GM19239 (cell line): ENCODE measurements around the gene STAP1.
A peak's percentile ranks its signal among the peaks of the same experiment; 100 is the strongest.
"Not testable (repeated sequence)": the region's sequence is repeated elsewhere in the genome, so short reads cannot be mapped to it uniquely, and the experiment has no call there.

Experiments used
- DNase-seq: peaks from one replicate; pipeline ENCODE4 v3.0.0; 2011; ENCODE audit warnings: low spot score; ENCODE audit not compliant: insufficient read length
- FAIRE-seq: peaks from 2 replicates; lab custom pipeline; 2011; peaks lifted over from hg19 to GRCh38; lab: Jason Lieb, UNC

STAP1 gene

GRCh38 chr4:67558493-67558892 is at the start of gene STAP1:
Gene STAP1 (plus strand): TSS chr4:67558727. CDS start chr4:67558810, 83 bp downstream.
- peak; percentile 94 for FAIRE-seq
- no peak for DNase-seq

DNA sequence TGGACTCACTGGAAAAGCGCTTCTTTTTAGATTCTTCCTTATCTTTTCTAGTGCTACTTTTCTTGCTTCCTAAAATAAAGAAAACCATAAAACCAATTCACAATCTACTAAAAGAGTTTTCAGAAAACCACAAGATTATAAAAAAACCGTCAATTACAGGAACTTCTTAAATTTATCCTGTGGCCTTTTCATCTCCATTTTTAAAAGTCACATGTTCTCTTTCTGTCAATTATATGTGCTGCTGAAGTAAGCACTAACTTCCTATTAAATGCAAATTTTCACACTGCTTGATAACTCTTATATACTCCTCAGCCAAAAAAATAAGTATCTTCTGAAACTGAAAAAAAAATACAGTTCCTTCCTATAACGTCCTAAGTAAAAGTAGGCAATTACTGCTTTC is 46.0 kb upstream of the STAP1 start:
- no peak for FAIRE-seq

DNA sequence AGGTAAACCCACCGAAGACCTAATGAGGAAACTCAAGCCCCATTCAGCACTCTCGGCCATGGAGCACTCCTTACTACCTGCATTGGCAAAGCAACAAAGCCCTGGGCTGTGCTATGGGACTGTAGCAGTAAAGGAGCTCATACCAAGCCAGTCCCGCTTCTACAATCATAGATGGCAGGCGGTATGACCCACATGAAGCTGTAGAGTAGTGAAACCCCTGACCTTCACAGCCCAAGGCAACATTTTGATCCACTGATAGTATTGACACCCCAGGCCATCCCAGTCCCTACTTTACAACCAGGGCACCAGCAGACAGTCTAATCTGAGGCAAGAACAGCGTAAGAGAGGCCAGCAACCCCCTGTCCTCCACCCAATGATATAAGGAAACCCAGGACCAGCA is 38.4 kb upstream of the STAP1 start:
- FAIRE-seq (no peak), DNase-seq (no peak)

More for the DNA sequence above, 46.0 kb upstream of the STAP1 start:
- DNase-seq, result no peak

GRCh38 chr4:67521506-67521905 is 37.0 kb upstream of the STAP1 start:
- FAIRE-seq (peak; percentile 37), DNase-seq (no peak)

GRCh38 chr4:67522230-67522629 is 36.3 kb upstream of the STAP1 start:
- no peak for FAIRE-seq
- DNase-seq, result no peak

DNA sequence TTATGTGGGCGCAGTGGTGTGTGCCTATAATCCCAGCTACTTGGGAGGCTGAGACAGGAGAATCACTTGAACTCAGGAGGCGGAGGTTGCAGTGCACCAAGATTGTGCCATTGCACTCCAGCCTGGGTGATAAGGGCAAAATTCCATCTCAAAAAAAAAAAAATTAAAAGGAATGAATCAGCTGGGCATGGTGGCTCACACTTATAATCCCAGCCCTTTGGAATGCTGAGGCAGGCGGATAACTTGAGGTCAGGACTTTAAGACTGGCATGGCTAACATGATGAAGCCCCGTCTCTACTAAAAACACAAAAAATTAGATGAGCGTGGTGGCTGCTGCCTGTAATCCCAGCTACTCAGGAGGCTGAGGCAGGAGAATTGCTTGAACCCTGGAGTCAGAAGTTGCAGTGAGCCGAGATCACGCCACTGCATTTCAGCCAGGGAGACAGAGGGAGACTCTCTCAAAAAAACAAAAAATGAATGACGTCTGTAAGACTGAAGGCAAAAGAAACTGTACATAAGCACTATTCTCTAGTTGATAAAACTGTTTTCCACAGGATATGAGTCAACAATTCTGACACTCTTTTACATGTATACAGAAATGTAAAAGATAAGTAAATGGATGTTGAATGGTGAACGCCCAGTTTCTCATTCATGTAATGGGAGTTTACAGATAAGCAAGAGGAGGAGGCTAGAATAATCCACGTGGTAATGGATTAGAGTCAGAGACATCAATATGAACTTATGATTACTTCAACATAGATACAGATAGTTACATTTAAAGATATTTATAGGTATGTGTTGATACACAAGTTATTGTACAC is 35.5 kb upstream of the STAP1 start:
- FAIRE-seq, result peak; percentile 18

DNA sequence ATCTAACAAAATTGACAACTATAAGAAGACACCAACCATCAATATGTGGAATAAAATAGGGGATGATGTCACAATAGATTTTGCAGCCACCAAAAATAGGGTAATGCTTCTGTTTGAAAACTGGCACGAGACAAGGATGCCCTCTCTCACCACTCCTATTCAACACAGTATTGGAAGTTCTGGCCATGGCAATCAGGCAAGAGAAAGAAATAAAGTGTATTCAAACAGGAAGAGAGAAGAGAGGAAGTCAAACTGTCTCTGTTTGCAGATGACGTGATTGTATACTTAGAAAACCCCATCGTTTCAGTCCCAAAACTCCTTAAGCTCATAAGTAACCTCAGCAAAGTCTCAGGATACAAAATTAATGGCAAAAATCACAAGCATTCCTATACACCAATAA is 34.4 kb upstream of the STAP1 start:
- DNase-seq, FAIRE-seq: not testable (repeated sequence)

More for the DNA sequence above, 35.5 kb upstream of the STAP1 start:
- no peak for DNase-seq

GRCh38 chr4:67531379-67531962 is 27.1 kb upstream of the STAP1 start:
- DNase-seq, result no peak
- FAIRE-seq, result no peak

GRCh38 chr4:67532397-67532796 is 26.1 kb upstream of the STAP1 start:
- not testable (repeated sequence) for FAIRE-seq, DNase-seq

GRCh38 chr4:67533112-67533511 is 25.4 kb upstream of the STAP1 start:
- peak; percentile 78 for FAIRE-seq
- no peak for DNase-seq

DNA sequence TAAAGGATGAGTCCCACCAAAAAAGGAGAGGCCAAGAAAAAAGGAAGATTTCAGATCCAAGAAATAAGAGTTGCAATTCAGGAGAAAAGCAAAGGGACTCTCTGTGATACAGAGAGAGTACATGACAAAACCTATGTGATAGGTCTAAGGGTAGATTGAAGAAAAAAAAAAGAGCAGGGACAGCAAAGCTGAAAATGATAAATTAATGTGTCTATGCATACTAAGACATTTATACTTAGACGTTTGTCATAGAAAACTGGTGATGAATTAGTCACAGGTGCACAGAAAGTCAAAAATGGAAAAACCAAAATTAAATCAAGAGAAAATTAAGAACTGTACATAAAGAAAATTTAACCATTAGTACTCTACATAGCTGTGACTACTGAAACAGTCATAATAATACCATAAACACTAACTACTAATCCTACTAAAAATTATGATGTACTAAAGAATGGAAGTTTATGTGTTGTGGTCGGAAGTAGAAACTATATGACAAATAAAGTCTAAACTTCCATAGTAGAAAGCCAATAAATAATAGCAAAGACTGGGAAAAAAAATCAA is 23.2 kb upstream of the STAP1 start:
- no peak for DNase-seq
- FAIRE-seq, result peak; percentile 4

GRCh38 chr4:67539830-67540229 is 18.7 kb upstream of the STAP1 start:
- DNase-seq, result no peak
- FAIRE-seq, result no peak

DNA sequence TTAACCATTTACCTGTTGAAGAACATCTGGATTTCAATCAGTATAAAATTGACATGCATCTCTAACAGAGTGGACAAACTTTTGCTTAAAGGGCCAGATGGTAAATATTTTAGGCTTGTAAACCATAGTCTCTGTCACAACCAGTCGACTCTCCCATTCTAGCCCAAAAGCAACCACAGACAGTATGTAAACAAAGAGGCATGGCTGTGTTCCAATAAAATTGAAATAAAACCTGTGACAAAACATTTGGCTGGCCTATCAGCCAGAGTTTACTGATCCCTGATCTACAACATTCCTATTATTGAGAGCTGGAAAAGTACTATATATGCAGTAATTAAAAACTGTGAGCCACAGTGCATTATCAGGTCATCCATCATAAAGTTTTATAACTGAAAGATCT is 16.5 kb upstream of the STAP1 start:
- no peak for DNase-seq
- FAIRE-seq, result no peak

DNA sequence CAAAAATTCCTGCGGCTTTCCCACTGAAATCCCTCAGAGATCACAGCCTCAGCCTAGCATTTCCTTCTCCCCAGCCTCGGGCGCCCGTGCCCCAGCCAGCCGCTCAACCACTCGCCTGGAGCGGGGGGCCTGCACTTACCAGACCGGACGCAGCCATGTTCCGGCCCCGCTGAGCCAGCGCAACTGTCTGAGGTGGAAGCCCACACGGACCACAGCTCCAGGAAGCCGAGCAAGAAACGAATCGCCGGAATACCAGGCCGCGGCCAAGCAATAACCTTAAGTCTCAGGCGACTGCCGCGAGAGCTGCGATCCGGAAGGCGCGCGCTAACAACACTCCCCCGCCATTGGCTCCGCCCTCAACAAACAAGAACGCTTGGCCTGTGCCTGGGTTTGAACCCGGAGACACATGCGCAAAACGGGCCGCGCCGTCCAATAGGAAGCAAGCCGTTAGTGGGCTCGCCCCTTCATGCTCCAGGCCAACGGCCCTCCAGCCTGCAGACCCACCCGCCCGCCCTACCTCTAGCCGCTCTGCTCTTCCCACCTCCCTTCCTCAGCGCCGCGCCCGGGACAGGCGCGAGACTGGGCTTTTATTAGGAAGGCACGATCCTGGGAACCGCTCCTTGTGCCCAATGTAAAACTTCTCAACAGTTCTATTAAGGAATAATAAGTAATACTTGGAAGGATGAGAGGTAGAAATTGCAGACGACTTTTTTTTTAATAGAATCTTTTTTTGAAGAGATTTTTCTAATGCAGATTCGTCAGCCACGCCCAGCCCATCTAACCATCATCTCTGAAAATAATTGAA is 13.1 kb upstream of the STAP1 start, which contains the start of gene CENPC:
TSS of gene CENPC (minus strand) at position 305 of the 805 bp plus-strand sequence. CDS start at position 157, 148 bp downstream.
- DNase-seq (peak; percentile 67), FAIRE-seq (peak; percentile 99)

DNA sequence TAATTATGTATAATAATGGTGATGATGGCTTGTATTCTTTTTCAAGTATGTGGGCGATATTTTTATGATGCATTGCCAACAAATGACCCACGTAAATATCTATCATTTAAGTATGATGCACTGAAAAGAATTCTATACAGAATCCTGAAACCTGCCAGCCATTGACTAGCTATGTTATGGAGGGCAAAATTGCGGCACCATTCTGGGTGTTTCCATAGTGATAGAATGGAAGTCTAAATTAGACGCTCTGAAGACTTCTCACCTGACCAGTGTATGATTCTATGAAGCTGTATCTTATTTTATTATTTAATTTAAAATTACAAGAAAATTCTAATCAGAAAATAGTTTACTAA is 12.5 kb upstream of the STAP1 start:
- no peak for DNase-seq

DNA sequence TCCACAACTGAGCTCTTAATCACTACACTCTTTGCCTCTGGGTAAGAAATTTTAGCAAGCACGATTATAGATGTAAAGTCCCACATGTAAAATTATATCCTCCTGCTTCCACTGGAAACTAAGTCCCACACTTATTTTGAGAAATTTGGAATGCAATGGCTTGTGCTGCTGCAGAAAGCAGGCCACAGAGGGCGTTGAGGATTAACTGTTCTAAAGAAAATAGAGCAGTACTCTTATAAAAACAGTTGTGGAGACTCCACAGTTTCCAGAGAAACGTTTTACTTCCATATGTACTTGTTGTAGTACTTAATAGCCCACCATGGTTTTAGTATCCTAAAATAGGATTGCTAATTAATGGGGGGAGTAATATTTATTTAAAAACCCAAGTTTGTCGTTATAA is 11.6 kb upstream of the STAP1 start:
- DNase-seq (no peak), FAIRE-seq (no peak)

More for the DNA sequence above, 12.5 kb upstream of the STAP1 start:
- no peak for FAIRE-seq

- FAIRE-seq, result peak; percentile 60
- DNase-seq, result no peak
Measured at GRCh38 chr4:67549123-67549522, 9.4 kb upstream of the STAP1 start.

DNA sequence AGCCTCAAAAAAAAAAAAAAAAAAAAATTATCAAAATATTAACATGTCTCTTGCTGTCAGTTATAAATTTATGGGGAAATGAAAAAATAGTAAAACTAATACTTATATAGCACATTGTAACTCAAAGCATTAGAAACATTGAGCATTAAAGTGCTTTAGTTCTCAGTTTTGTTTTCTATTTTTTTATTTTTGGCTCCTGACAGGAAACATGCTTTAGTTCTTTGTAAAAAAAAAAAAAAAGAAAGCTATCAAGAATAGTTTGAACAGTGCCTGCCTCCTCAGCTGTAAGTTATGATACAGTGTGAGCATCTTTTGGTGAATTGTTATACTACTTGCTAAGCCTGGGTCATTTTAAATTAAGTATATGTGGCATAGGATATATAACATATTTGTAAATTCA is 8.1 kb upstream of the STAP1 start:
- FAIRE-seq (no peak), DNase-seq (no peak)

GRCh38 chr4:67550857-67551256 is 7.7 kb upstream of the STAP1 start:
- DNase-seq, result no peak
- peak; percentile 87 for FAIRE-seq

- peak; percentile 78 for FAIRE-seq
- not testable (repeated sequence) for DNase-seq
Measured at GRCh38 chr4:67552146-67552792, 6.3 kb upstream of the STAP1 start.
